PC-3 (cell line): ENCODE data around the gene PCED1B.

ENCODE experiments used
- EZH2 ChIP-seq: fragments of 300-600 bp; sonication (generic); IDR thresholded peaks from one replicate; pipeline ENCODE4 v1.6.1; 2017; ENCODE audit warnings: antibody characterized with exemption, mild to moderate bottlenecking, low read length; ENCODE audit not compliant: unreplicated experiment
- TF ChIP-seq, protein P1 (sequence below): fragments of 300-600 bp; sonication (generic); conservative IDR thresholded peaks from 2 replicates; pipeline ENCODE4 v1.5.1; 2017; ENCODE audit warnings: antibody characterized with exemption, low read depth, mild to moderate bottlenecking, low read length

DNA sequence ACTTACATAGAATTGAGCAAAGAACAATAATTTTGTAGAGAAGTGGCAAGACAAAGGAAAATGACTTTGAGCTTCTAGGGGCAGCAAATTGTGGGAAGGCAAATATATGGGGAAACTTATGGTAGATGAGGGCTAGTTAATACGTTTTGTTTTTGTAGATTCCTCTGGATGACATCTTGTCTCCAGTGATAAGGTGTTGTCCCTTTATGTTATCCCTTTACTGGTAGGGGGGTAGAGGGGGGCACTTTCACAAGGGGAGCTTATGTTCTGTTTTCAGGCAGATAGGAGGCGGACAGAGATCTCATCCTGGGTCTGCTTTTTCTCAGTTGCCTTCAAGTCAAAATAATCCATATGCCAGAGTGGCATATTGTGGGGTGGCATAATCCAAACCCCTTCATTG is 106.8 kb downstream of the PCED1B start:
- TF ChIP-seq, protein P1, sequence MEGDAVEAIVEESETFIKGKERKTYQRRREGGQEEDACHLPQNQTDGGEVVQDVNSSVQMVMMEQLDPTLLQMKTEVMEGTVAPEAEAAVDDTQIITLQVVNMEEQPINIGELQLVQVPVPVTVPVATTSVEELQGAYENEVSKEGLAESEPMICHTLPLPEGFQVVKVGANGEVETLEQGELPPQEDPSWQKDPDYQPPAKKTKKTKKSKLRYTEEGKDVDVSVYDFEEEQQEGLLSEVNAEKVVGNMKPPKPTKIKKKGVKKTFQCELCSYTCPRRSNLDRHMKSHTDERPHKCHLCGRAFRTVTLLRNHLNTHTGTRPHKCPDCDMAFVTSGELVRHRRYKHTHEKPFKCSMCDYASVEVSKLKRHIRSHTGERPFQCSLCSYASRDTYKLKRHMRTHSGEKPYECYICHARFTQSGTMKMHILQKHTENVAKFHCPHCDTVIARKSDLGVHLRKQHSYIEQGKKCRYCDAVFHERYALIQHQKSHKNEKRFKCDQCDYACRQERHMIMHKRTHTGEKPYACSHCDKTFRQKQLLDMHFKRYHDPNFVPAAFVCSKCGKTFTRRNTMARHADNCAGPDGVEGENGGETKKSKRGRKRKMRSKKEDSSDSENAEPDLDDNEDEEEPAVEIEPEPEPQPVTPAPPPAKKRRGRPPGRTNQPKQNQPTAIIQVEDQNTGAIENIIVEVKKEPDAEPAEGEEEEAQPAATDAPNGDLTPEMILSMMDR = no peak
- no peak for TF ChIP-seq EZH2
